Cardiac fibroblast (primary cell): Measurements from ENCODE around the gene FAM114A1.

Experiments
- DNase-seq, 2 donors: peaks; one replicate each; pipeline versions ENCODE4 v3.0.0 to v3.0.0-alpha.2; 2010; ENCODE audit warnings: low read depth in 2 of 2
- H3K4me3 ChIP-seq, 2 donors: replicated peaks in 1 of 2; 1 replicate in 1 of 2; 2 replicates in 1 of 2; pipeline ENCODE4 v1.5.1; 2011; ENCODE audit warnings: low read depth in 2 of 2, low read length in 2 of 2, mild to moderate bottlenecking in 2 of 2, moderate library complexity in 1 of 2
- TF ChIP-seq, protein P1 (sequence below): IDR thresholded peaks from one replicate; pipeline ENCODE4 v1.5.1; 2011; ENCODE audit warnings: low read depth, mild to moderate bottlenecking, low read length, inconsistent platforms

Gene FAM114A1

DNA sequence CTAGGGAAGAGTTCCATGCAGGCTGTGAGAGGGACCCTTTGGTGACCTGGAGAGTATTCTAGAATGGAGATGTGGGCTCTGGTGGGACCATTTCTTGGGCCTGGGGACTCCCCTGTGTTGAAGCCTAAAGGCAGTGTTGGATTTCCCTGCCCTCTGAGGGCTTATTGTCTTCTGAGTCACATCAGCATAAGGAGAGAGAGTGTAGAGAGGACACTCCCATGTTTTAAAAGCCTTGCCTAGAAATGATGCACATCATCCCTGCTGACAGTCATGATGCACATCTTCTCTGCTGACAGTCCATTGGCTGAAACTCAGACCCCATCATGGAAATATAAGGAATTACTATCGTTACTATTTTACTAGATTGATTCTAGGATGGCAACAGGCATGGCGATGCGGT, 51.9 kb downstream of the FAM114A1 start:
- no peak for DNase-seq
- TF ChIP-seq, protein P1, sequence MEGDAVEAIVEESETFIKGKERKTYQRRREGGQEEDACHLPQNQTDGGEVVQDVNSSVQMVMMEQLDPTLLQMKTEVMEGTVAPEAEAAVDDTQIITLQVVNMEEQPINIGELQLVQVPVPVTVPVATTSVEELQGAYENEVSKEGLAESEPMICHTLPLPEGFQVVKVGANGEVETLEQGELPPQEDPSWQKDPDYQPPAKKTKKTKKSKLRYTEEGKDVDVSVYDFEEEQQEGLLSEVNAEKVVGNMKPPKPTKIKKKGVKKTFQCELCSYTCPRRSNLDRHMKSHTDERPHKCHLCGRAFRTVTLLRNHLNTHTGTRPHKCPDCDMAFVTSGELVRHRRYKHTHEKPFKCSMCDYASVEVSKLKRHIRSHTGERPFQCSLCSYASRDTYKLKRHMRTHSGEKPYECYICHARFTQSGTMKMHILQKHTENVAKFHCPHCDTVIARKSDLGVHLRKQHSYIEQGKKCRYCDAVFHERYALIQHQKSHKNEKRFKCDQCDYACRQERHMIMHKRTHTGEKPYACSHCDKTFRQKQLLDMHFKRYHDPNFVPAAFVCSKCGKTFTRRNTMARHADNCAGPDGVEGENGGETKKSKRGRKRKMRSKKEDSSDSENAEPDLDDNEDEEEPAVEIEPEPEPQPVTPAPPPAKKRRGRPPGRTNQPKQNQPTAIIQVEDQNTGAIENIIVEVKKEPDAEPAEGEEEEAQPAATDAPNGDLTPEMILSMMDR = no peak
- no peak overlapping the region for H3K4me3 ChIP-seq

DNA sequence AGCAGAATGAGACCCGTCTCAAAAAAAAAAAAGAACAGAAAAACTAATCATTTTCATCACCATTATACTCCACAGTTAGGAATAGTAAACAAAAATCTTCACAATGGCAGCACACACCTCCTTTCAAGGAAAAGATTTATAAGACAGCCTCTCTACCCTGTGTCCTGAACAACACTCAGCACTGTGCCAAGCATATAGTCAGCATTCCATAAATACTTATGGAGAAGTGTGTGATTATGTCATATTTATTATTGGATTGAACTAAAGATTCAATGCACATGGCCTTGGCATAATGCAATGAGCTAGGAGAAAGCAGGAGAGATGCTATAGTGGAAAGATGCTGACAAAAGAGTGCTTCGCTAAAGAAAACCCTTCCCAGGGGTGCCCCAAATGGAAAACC, 52.6 kb downstream of the FAM114A1 start:
- TF ChIP-seq, protein P1 = no peak
- no peak for DNase-seq

DNA sequence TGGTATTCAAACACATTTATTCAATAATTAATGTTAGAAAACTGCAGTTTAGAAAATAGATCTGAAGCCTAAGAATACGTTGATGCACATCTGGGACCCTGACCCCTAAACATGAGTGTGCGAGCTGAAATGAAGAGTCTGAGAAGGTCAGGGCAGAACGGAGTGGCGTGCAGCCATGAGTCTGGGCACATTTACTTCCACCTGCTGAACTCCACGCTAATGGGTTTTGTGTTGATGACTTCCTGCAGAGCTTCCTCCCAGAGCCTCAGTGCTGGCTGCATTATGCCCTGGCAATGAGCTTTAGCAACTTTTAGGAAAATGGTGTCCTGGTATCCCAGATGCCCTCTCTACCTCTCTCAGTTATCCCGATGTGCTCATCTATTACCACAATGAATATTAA, 53.1 kb downstream of the FAM114A1 start:
- no peak overlapping the region for H3K4me3 ChIP-seq
- no peak for DNase-seq
- TF ChIP-seq, protein P1 = no peak

More for the DNA sequence above, 52.6 kb downstream of the FAM114A1 start:
- no peak overlapping the region for H3K4me3 ChIP-seq

DNA sequence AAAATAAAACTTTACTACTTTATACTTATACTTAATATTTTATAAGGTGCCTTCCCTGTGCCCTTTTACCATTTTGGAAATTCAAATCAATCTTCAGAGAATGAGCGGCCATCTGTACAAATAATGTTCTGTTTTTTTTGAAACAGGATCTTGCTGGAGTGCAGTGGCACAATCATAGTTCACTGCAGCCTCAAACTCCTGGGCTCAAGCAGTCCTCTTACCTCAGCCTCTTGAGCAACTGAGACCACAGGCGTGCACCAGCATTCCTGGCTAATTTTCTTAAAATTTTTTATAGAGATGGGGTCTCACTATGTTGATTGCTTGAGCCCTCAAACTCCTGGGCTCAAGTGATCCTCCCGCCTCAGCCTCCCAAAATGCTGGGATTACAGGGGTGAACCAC, 53.5 kb downstream of the FAM114A1 start:
- TF ChIP-seq, protein P1 = no peak
- no peak for DNase-seq
- no peak overlapping the region for H3K4me3 ChIP-seq

DNA sequence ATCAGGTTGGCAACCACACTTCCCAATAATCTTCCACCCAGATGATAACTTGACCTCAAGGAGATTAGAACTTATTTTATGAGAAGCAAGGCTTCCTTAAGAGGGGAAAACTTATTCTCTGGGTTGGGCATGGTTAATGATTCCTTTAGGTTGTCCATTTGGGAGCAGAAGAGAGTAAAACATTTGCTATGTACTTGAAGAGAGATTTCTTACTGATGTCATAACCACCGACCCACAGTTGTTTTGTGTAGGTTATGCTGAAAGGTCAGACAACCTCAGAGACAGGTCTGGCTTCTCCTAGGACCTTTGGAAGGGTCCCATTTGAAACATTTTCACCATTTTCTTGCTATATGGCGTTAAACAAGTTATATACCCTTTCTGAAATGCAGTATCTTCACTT, 56.1 kb downstream of the FAM114A1 start:
- TF ChIP-seq, protein P1 = no peak
- DNase-seq = no peak
- H3K4me3 ChIP-seq = no peak overlapping the region

DNA sequence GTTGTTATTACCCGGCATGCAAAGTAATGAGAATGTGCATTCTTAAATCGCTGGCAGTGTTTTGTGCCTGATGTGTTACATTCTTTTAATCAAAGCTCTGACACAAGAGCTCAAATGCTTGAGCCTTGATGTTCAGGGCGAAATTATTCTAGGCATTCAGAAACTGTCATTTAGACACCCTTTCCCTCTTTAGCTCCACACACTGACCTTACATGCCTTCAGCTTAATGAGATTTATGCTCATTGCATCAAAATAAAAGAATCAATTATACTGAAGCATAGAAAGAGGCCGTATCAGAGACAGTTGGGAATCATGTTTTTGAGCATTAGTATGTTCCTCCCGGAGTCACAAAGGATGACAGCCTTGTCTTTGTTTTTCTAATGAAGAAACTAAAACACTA, 56.7 kb downstream of the FAM114A1 start:
- TF ChIP-seq, protein P1 = no peak
- DNase-seq = no peak
- no peak overlapping the region for H3K4me3 ChIP-seq

DNA sequence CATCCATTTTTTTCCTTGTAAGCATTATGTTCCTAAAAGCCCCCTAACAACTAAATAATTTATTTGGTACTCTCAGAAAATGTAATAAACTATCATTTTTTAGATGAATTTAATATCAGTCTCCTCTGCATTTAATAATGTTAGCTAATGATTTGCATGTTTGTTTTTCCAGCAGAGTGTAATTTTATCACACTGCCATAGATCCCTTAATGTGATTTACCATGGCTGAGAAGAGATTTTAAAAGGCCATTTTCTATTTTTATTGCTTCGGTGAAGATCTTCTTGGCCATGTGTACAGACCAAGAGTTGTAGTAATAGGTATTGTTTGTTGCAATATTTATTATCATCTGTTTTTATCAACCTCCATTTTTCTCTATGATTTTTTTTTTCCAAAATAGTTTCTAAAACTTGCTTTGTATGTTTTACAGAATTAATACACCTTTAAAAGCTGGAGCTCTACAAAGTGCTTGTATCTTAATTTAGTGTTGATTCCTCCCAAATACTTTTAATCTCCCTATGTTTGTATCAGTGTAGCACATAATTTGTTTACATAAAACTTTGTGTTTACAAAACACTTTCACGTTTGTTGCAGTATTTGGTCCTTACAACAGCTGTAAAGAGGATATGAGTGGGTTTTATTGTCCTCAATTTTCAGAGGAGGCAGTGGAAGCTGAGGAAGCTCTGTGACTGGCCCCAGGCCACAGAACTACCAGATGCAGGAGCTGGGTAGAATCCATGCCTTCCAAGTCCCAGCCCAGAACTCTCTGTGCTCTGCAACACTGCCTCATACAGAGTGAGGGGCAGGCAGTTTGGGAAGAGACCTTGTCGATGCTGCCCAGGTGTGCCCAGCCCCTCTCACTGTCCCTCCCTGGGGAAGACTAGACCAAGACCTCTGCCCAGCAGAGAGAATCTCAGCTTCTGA, 58.1 kb downstream of the FAM114A1 start:
- no peak for DNase-seq
- no peak overlapping the region for H3K4me3 ChIP-seq
- TF ChIP-seq, protein P1 = no peak
